ENCODE results near the gene CELF2. TPM values are rescaled to one million over a fixed set of nuclear protein-coding genes. Genes with fewer than 3 reads are reported as not detected.

CELF2 gene
- total and polyA plus RNA-seq, 9 of the 15 experiments (the other 6 are each of a cell fraction or from before 2014, with no cell fraction given), result 4.0 to 20.3 (median 11.1) TPM

DNA sequence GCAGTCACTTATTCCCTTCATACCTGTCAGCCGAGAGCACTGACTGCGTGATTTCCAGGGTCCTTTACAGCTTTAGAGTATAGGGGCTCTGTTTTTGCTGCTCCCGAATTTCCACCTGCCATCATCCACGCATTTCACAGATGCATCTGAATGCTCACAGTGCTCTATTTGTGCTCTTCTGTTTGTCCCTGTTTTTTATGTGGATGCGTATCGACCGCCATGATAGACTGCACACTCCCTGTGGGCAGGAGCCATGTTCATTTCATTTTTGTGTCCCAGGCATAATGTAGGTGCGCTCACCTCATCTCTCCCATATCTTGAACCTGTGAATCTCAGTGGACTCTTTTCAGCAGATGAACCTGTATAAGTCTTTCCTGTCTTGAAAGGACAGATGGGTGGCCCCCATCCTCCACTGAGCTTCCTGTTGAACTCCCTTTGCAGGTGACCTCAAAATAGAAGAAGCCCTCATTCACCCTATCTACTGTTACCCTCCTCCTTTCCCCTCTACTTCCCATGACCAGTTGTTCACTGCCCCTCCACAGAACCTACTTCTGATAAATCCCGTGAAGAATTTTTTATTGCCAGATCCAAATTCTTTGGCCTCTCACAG lies 228.4 kb downstream of the CELF2 start:
- POLR2A ChIA-PET, result no interaction called here
- H3K27ac ChIP-seq (ENCODE audit: extremely low read depth, low read depth, low read length), result no peak overlapping the region
- no peak overlapping the region for H3K4me2 ChIP-seq (ENCODE audit: insufficient read depth, low read length)
- H4K20me1 ChIP-seq (replicated peaks; ENCODE audit: control insufficient read depth, insufficient read depth, low read length), result no peaks in the 10 kb centered on the region
- WGBS (ENCODE audit: insufficient coverage, low coverage, missing lambda C conversion rate), result 71% methylated on average over 9 of the region's 9 CpGs
- CTCF ChIA-PET (ENCODE audit: low intra/inter-chr PET ratio), result no interaction called here
- no peak overlapping the region for H3K9ac ChIP-seq (ENCODE audit: insufficient read depth in 1 of 2, low read depth in 2 of 2, low read length in 2 of 2)
- in situ Hi-C loops (cut with MboI), result no loop called here
- H3K4me1 ChIP-seq (replicated peaks in 1 of 2; ENCODE audit: control insufficient read depth in 2 of 2, insufficient read depth in 2 of 2, low read length in 2 of 2), result no peaks in the 10 kb centered on the region; a peak in 2 of 5 replicates
- H2AFZ ChIP-seq (ENCODE audit: low read depth, low read length), result no peak overlapping the region
- BruUV-seq (replicated peaks), result no TSS peak
- ATAC-seq (no peak), DNase-seq (ENCODE audit: extremely low read depth in 1 of 4, low spot score in 3 of 4) (no peak), FAIRE-seq (no peak)
- no peaks in the 10 kb centered on the region for H3K36me3 ChIP-seq (ENCODE audit: control insufficient read depth, insufficient read depth, low read length)
- no peaks in the 10 kb centered on the region for H3K9me1 ChIP-seq (ENCODE audit: control insufficient read depth, insufficient read depth, low read length)
- intact Hi-C loops (cut with micrococcal nuclease), result no loop called here
- H3K9me3 ChIP-seq (replicated peaks; ENCODE audit: control insufficient read depth, insufficient read depth, low read depth, low read length), result no peaks in the 10 kb centered on the region
- H3K79me2 ChIP-seq (ENCODE audit: control insufficient read depth, insufficient read depth, low read length), result no peaks in the 10 kb centered on the region
- no peaks in the 10 kb centered on the region for H3K27me3 ChIP-seq (ENCODE audit: control insufficient read depth in 2 of 2, insufficient read depth in 2 of 2, low read length in 2 of 2)
- no peak overlapping the region for H3K4me3 ChIP-seq
- no peak for TF ChIP-seq NFRKB (IDR thresholded peaks at IDR 0.05; ENCODE audit: low read depth)
- TF ChIP-seq, protein P1, sequence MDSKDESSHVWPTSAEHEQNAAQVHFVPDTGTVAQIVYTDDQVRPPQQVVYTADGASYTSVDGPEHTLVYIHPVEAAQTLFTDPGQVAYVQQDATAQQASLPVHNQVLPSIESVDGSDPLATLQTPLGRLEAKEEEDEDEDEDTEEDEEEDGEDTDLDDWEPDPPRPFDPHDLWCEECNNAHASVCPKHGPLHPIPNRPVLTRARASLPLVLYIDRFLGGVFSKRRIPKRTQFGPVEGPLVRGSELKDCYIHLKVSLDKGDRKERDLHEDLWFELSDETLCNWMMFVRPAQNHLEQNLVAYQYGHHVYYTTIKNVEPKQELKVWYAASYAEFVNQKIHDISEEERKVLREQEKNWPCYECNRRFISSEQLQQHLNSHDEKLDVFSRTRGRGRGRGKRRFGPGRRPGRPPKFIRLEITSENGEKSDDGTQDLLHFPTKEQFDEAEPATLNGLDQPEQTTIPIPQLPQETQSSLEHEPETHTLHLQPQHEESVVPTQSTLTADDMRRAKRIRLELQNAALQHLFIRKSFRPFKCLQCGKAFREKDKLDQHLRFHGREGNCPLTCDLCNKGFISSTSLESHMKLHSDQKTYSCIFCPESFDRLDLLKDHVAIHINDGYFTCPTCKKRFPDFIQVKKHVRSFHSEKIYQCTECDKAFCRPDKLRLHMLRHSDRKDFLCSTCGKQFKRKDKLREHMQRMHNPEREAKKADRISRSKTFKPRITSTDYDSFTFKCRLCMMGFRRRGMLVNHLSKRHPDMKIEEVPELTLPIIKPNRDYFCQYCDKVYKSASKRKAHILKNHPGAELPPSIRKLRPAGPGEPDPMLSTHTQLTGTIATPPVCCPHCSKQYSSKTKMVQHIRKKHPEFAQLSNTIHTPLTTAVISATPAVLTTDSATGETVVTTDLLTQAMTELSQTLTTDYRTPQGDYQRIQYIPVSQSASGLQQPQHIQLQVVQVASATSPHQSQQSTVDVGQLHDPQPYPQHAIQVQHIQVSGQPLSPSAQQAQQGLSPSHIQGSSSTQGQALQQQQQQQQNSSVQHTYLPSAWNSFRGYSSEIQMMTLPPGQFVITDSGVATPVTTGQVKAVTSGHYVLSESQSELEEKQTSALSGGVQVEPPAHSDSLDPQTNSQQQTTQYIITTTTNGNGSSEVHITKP (IDR thresholded peaks at IDR 0.05; ENCODE audit: partially characterized antibody), result no peak
- TF ChIP-seq, protein P2, sequence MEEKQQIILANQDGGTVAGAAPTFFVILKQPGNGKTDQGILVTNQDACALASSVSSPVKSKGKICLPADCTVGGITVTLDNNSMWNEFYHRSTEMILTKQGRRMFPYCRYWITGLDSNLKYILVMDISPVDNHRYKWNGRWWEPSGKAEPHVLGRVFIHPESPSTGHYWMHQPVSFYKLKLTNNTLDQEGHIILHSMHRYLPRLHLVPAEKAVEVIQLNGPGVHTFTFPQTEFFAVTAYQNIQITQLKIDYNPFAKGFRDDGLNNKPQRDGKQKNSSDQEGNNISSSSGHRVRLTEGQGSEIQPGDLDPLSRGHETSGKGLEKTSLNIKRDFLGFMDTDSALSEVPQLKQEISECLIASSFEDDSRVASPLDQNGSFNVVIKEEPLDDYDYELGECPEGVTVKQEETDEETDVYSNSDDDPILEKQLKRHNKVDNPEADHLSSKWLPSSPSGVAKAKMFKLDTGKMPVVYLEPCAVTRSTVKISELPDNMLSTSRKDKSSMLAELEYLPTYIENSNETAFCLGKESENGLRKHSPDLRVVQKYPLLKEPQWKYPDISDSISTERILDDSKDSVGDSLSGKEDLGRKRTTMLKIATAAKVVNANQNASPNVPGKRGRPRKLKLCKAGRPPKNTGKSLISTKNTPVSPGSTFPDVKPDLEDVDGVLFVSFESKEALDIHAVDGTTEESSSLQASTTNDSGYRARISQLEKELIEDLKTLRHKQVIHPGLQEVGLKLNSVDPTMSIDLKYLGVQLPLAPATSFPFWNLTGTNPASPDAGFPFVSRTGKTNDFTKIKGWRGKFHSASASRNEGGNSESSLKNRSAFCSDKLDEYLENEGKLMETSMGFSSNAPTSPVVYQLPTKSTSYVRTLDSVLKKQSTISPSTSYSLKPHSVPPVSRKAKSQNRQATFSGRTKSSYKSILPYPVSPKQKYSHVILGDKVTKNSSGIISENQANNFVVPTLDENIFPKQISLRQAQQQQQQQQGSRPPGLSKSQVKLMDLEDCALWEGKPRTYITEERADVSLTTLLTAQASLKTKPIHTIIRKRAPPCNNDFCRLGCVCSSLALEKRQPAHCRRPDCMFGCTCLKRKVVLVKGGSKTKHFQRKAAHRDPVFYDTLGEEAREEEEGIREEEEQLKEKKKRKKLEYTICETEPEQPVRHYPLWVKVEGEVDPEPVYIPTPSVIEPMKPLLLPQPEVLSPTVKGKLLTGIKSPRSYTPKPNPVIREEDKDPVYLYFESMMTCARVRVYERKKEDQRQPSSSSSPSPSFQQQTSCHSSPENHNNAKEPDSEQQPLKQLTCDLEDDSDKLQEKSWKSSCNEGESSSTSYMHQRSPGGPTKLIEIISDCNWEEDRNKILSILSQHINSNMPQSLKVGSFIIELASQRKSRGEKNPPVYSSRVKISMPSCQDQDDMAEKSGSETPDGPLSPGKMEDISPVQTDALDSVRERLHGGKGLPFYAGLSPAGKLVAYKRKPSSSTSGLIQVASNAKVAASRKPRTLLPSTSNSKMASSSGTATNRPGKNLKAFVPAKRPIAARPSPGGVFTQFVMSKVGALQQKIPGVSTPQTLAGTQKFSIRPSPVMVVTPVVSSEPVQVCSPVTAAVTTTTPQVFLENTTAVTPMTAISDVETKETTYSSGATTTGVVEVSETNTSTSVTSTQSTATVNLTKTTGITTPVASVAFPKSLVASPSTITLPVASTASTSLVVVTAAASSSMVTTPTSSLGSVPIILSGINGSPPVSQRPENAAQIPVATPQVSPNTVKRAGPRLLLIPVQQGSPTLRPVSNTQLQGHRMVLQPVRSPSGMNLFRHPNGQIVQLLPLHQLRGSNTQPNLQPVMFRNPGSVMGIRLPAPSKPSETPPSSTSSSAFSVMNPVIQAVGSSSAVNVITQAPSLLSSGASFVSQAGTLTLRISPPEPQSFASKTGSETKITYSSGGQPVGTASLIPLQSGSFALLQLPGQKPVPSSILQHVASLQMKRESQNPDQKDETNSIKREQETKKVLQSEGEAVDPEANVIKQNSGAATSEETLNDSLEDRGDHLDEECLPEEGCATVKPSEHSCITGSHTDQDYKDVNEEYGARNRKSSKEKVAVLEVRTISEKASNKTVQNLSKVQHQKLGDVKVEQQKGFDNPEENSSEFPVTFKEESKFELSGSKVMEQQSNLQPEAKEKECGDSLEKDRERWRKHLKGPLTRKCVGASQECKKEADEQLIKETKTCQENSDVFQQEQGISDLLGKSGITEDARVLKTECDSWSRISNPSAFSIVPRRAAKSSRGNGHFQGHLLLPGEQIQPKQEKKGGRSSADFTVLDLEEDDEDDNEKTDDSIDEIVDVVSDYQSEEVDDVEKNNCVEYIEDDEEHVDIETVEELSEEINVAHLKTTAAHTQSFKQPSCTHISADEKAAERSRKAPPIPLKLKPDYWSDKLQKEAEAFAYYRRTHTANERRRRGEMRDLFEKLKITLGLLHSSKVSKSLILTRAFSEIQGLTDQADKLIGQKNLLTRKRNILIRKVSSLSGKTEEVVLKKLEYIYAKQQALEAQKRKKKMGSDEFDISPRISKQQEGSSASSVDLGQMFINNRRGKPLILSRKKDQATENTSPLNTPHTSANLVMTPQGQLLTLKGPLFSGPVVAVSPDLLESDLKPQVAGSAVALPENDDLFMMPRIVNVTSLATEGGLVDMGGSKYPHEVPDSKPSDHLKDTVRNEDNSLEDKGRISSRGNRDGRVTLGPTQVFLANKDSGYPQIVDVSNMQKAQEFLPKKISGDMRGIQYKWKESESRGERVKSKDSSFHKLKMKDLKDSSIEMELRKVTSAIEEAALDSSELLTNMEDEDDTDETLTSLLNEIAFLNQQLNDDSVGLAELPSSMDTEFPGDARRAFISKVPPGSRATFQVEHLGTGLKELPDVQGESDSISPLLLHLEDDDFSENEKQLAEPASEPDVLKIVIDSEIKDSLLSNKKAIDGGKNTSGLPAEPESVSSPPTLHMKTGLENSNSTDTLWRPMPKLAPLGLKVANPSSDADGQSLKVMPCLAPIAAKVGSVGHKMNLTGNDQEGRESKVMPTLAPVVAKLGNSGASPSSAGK (IDR thresholded peaks at IDR 0.05), result no peak
- no peak for TF ChIP-seq FOXM1 (IDR thresholded peaks at IDR 0.05; ENCODE audit: low read depth)
- no peak for TF ChIP-seq FOXM1 (CRISPR knock-in tag; IDR thresholded peaks at IDR 0.05; ENCODE audit: low read depth)
- peak; percentile 21; the same call in 1 of the 2 replicates for TF ChIP-seq ZNF316 (IDR thresholded peaks at IDR 0.05)

All from K562 (cell line).